Naive thymus-derived CD4-positive, alpha-beta T cell (primary cell): ENCODE data around the gene SHANK3. TPM values are rescaled to one million over a fixed set of nuclear protein-coding genes. Genes with fewer than 3 reads are reported as not detected.

Experiments used
- ATAC-seq: fragments of 150-1000 bp; cut with Tn5 transposase; 2 replicates; pipeline ENCODE4 v1.10.0; 2021; ENCODE audit warnings: mild to moderate bottlenecking, moderate library complexity
- CTCF ChIA-PET: fragments of 350-600 bp; sonication (Branson Sonifier 250); formaldehyde crosslinking; loops from one replicate; lab custom pipeline; 2021; ENCODE audit warnings: antibody characterized with exemption; lab: Charles Lee
- POLR2A ChIA-PET: fragments of 350-600 bp; sonication (Branson Sonifier 250); formaldehyde crosslinking; loops from one replicate; lab custom pipeline; 2021; ENCODE audit warnings: antibody characterized with exemption, inconsistent platforms; lab: Charles Lee
- DNase-seq, 9 donors: peaks; one replicate each; pipeline versions ENCODE4 v3.0.0 to v3.0.0-alpha.2; 2020 to 2022; ENCODE audit warnings: mixed read lengths in 1 of 9
- H3K27ac ChIP-seq: one replicate; pipeline ENCODE4 v1.7.0; 2013; ENCODE audit warnings: mild to moderate bottlenecking, low read depth, low read length, moderate library complexity
- H3K27me3 ChIP-seq, 2 donors: one replicate each; pipeline ENCODE4 v1.7.0; 2013; ENCODE audit warnings: low read length in 2 of 2, mild to moderate bottlenecking in 2 of 2, moderate library complexity in 2 of 2; ENCODE audit not compliant: control insufficient read depth in 2 of 2, insufficient read depth in 2 of 2
- H3K36me3 ChIP-seq, 3 experiments: 1 replicate in 2 of 3; 2 replicates in 1 of 3; pipeline ENCODE4 v1.7.0; 2013; ENCODE audit warnings: low read length in 3 of 3, mild to moderate bottlenecking in 3 of 3, moderate library complexity in 1 of 3; ENCODE audit not compliant: insufficient read depth in 3 of 3, control insufficient read depth in 2 of 3
- H3K4me1 ChIP-seq, 2 donors: one replicate each; pipeline ENCODE4 v1.7.0; 2013; ENCODE audit warnings: low read length in 2 of 2, mild to moderate bottlenecking in 2 of 2, moderate library complexity in 1 of 2; ENCODE audit not compliant: control insufficient read depth in 2 of 2, insufficient read depth in 2 of 2
- H3K4me3 ChIP-seq: 2 replicates; pipeline ENCODE4 v1.7.0; 2013; ENCODE audit warnings: mild to moderate bottlenecking, low read length
- H3K9me3 ChIP-seq, 3 experiments: 1 replicate in 2 of 3; 2 replicates in 1 of 3; pipeline ENCODE4 v1.7.0; 2013; ENCODE audit warnings: low read length in 3 of 3; ENCODE audit not compliant: control insufficient read depth in 2 of 3
- H3K27ac Mint-ChIP-seq, 9 donors: one replicate each; pipeline ENCODE4 v1.8.0; 2020 to 2022; ENCODE audit warnings: mixed read lengths in 9 of 9, mild to moderate bottlenecking in 8 of 9, moderate library complexity in 5 of 9, inconsistent platforms in 2 of 9
- H3K27me3 Mint-ChIP-seq, 5 donors: one replicate each; pipeline ENCODE4 v1.8.0; 2021 to 2022; ENCODE audit warnings: mixed read lengths in 5 of 5, mild to moderate bottlenecking in 1 of 5
- H3K36me3 Mint-ChIP-seq, 5 donors: one replicate each; pipeline ENCODE4 v1.8.0; 2020 to 2022; ENCODE audit warnings: mixed read lengths in 5 of 5, mild to moderate bottlenecking in 3 of 5, inconsistent platforms in 1 of 5
- H3K4me1 Mint-ChIP-seq, 7 donors: one replicate each; pipeline ENCODE4 v1.8.0; 2020 to 2022; ENCODE audit warnings: mixed read lengths in 7 of 7, mild to moderate bottlenecking in 3 of 7, inconsistent platforms in 1 of 7
- H3K4me3 Mint-ChIP-seq, 10 donors: one replicate each; pipeline ENCODE4 v1.8.0; 2020 to 2022; ENCODE audit warnings: mild to moderate bottlenecking in 10 of 10, mixed read lengths in 10 of 10, moderate library complexity in 6 of 10, inconsistent platforms in 2 of 10
- H3K9me3 Mint-ChIP-seq, 11 donors: one replicate each; pipeline ENCODE4 v1.8.0; 2020 to 2022; ENCODE audit warnings: mixed read lengths in 11 of 11, mild to moderate bottlenecking in 4 of 11, inconsistent platforms in 1 of 11, moderate library complexity in 1 of 11
- intact Hi-C, 2 donors: fragments of 100-400 bp; cut with micrococcal nuclease; formaldehyde crosslinking; loops; one replicate each; pipeline ENCODE4 v1.15.1; 2023
- polyA plus RNA-seq, 2 donors: library from polyadenylated mRNA; unstranded; fragments of 300-500 nt; fragmentation: Illumina TruSeq; gene quantifications; one replicate each; pipeline ENCODE4 v1.2.3, GENCODE V29; 2021
- total RNA-seq, 6 experiments: library from RNA in 5 of 6; stranded (reverse) in 5 of 6; gene quantifications; 1 replicate in 5 of 6; 2 replicates in 1 of 6; pipeline ENCODE4 v1.2.3 and lab custom pipeline; 2021 to 2026

SHANK3 gene
- total and polyA plus RNA-seq, 7 experiments from 2014 or later, result 0.07 to 0.73 (median 0.16) TPM; not detected in 4

DNA sequence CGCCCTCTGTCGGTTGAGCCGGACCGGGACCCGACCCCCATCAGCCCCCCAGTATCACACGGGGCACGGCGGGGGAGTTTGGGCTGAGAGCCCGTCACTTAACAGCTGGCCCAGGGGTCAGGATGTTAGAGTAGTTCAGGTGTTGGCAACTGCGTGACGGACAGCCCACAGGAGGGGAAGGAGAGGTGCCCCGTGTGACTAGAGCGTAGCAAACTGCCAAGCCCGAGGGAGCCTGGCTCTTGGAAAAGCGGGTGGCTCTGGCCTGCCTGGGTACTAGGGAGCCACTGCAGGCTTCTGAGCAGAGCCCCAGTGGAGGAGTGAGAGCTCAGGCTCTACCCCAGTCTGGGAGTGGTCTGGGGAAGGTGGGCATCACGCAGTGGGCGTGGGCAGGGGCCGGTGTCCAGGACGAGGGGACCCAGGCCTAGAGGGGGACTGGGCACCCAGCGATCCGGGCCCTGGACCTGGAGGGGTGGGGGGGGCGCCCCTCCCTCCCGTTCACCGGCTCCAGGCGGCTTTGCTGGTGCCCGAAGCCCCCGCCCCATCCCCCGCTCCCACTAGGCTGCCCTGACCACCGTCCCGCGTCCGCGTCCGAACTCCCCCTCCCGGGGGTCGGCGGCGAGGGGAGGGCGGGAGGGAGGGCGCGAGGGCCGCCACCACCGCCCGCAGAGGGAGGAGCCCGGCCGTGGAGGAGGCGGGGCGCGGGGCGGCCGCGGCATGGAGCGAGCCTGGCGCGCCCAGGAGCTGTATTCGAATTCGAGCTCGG is 24.4 kb downstream of the SHANK3 start:
- peaks cover 0 to 7% (median 3%) of the 10 kb centered on the region in 5 donors for H3K27me3 Mint-ChIP-seq
- no peaks in the 10 kb centered on the region for H3K27me3 ChIP-seq
- H3K4me1 Mint-ChIP-seq, result peaks cover 2 to 11% (median 7%) of the 10 kb centered on the region in 7 donors
- H3K4me3 Mint-ChIP-seq, result no peak overlapping the region
- ATAC-seq (no peak), DNase-seq (no peak)
- H3K36me3 Mint-ChIP-seq, result peaks cover 0 to 2% (median 0%) of the 10 kb centered on the region in 5 donors
- intact Hi-C loops, result no loop called here
- H3K4me3 ChIP-seq, result no peak overlapping the region
- no peaks in the 10 kb centered on the region for H3K9me3 ChIP-seq
- H3K27ac Mint-ChIP-seq, result no peak overlapping the region
- H3K36me3 ChIP-seq, result no peaks in the 10 kb centered on the region
- CTCF ChIA-PET, result no interaction called here
- no peak overlapping the region for H3K27ac ChIP-seq
- H3K4me1 ChIP-seq, result no peaks in the 10 kb centered on the region
- POLR2A ChIA-PET, result no interaction called here
- peaks cover 0 to 5% (median 2%) of the 10 kb centered on the region in 11 donors for H3K9me3 Mint-ChIP-seq

- no peaks in the 10 kb centered on the region for H3K36me3 ChIP-seq
- Mint-ChIP-seq H3K36me3 (no peaks in the 10 kb centered on the region), H3K4me1 (peaks cover 11 to 16% (median 14%) of the 10 kb centered on the region in 7 donors), H3K9me3 (peaks cover 0 to 3% (median 0%) of the 10 kb centered on the region in 11 donors), H3K4me3 (no peak overlapping the region), H3K27ac (no peak overlapping the region), H3K27me3 (peaks cover 0 to 5% (median 2%) of the 10 kb centered on the region in 5 donors)
- intact Hi-C loops, result no loop called here
- no peak overlapping the region for H3K4me3 ChIP-seq
- ATAC-seq, result no peak
- H3K27me3 ChIP-seq, result no peaks in the 10 kb centered on the region
- H3K27ac ChIP-seq, result no peak overlapping the region
- no peaks in the 10 kb centered on the region for H3K4me1 ChIP-seq
- no peak for DNase-seq
- H3K9me3 ChIP-seq, result no peaks in the 10 kb centered on the region
- CTCF ChIA-PET, result no interaction called here
- POLR2A ChIA-PET, result no interaction called here
Measured at GRCh38 chr22:50697667-50698506, 25.3 kb downstream of the SHANK3 start.

GRCh38 chr22:50698546-50698945 is 25.9 kb downstream of the SHANK3 start:
- CTCF ChIA-PET, result no interaction called here
- Mint-ChIP-seq H3K9me3 (peaks cover 0 to 2% (median 0%) of the 10 kb centered on the region in 11 donors), H3K4me3 (no peak overlapping the region), H3K4me1 (peaks cover 12 to 16% (median 14%) of the 10 kb centered on the region in 7 donors), H3K27me3 (peaks cover 0 to 5% (median 0%) of the 10 kb centered on the region in 5 donors), H3K27ac (no peak overlapping the region), H3K36me3 (no peaks in the 10 kb centered on the region)
- ATAC-seq (no peak), DNase-seq (no peak)
- Histone ChIP-seq H3K27ac (no peak overlapping the region), H3K36me3 (no peaks in the 10 kb centered on the region), H3K27me3 (no peaks in the 10 kb centered on the region), H3K9me3 (no peaks in the 10 kb centered on the region), H3K4me3 (no peak overlapping the region), H3K4me1 (peaks cover 0 to 3% of the 10 kb centered on the region in 2 donors)
- POLR2A ChIA-PET, result no interaction called here
- intact Hi-C loops, result no loop called here

DNA sequence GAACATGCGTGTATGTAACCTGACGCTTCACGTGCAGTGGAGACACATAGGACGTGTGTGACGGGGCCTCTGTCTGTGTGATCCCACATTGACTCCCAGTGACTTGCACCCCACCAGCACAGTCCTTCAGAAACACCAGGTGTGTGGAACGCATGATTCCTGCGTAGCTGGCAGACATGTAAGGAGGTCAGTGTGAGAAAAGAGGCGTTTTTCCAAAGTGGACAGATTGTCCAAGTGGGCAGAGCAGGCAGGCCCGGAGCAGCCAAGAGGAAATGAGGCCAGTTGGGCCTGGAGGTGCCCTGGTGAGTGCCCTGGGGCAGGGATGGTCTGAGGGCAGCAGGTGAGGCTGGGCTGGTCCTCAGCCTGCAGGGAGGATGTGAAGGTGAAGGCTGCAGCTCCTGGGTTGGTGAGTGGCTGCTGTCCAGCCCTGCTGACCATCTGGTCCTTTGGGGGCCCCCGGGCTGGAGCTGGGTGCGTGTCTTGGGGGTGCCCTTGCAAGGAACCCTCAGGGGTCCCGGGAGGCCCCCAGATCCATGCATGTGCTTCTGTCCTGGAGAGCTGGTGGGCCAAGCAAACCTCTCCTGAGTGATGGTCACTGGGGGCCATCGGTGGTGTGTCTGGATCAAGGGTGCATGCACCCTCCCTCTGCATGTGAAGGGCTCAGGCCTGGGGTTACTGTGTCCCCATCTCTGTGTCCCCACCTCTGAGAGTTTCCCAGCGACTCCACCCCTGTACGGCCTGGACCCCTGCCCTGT is 26.6 kb downstream of the SHANK3 start:
- ATAC-seq (no peak), DNase-seq (no peak)
- H3K9me3 Mint-ChIP-seq, result peaks cover 0 to 2% (median 0%) of the 10 kb centered on the region in 11 donors
- Histone ChIP-seq H3K9me3 (no peaks in the 10 kb centered on the region), H3K27ac (no peak overlapping the region), H3K36me3 (no peaks in the 10 kb centered on the region), H3K4me1 (peaks cover 0 to 3% of the 10 kb centered on the region in 2 donors), H3K4me3 (no peak overlapping the region), H3K27me3 (no peaks in the 10 kb centered on the region)
- ChIA-PET CTCF (no interaction called here), POLR2A (no interaction called here)
- intact Hi-C loops, result no loop called here
- no peak overlapping the region for H3K27ac Mint-ChIP-seq
- no peaks in the 10 kb centered on the region for H3K36me3 Mint-ChIP-seq
- peak overlapping the region in 1 of 10 donors; percentile 64 for H3K4me3 Mint-ChIP-seq
- peaks cover 12 to 16% (median 14%) of the 10 kb centered on the region in 7 donors for H3K4me1 Mint-ChIP-seq
- H3K27me3 Mint-ChIP-seq, result peaks cover 0 to 5% (median 0%) of the 10 kb centered on the region in 5 donors

DNA sequence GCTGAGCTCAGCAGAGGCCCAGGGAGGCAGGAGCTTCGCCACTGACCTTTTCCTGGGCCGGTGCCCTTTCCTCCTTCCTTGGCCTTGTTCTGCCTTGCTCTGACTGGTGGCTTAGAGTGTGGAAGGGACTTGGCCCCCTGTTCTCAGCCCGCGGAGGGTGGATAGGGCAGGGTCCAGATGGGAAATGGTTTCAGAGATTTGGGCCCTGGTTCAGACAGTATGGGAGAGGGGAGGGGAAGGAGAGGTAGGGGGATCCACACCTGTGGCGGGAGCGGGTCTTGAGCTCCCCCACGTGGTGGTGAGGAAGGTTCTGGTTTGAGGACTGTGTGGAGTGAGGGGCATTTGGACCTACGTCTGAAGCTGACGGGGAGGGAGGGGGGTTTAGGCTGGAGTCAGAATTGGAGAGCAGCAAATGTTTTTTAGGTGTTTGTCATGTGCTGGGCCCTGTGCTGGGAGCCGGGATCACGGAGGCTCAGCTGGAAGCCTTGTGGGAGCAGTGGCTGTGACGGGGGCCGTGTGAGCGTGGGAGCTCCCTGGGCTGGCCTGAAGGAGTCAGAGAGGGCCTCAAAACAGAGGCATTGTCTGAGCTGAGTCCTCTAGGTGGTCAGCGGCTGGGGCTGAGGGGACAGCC is 27.2 kb downstream of the SHANK3 start:
- no peak overlapping the region for H3K27ac Mint-ChIP-seq
- no peak overlapping the region for H3K4me3 Mint-ChIP-seq
- peaks cover 0 to 2% (median 0%) of the 10 kb centered on the region in 11 donors for H3K9me3 Mint-ChIP-seq
- no peaks in the 10 kb centered on the region for H3K36me3 Mint-ChIP-seq
- H3K4me3 ChIP-seq, result no peak overlapping the region
- no peak overlapping the region for H3K27ac ChIP-seq
- H3K4me1 Mint-ChIP-seq, result peaks cover 12 to 16% (median 14%) of the 10 kb centered on the region in 7 donors
- CTCF ChIA-PET, result no interaction called here
- ATAC-seq, result no peak
- DNase-seq, result no peak
- H3K4me1 ChIP-seq, result peaks cover 0 to 3% of the 10 kb centered on the region in 2 donors
- intact Hi-C loops, result no loop called here
- no peaks in the 10 kb centered on the region for H3K36me3 ChIP-seq
- H3K27me3 Mint-ChIP-seq, result peaks cover 0 to 5% (median 0%) of the 10 kb centered on the region in 5 donors
- no peaks in the 10 kb centered on the region for H3K27me3 ChIP-seq
- H3K9me3 ChIP-seq, result no peaks in the 10 kb centered on the region
- POLR2A ChIA-PET, result no interaction called here
